Right atrium auricular region (tissue), 2 donors: ENCODE data around the gene DYNC1H1. TPM values are rescaled to one million over a fixed set of nuclear protein-coding genes. Genes with fewer than 3 reads are reported as not detected.

Experiments
- DNase-seq: peaks from one replicate; pipeline ENCODE4 v3.0.0-alpha.2; 2019; ENCODE audit warnings: low spot score
- H3K27ac ChIP-seq, 2 donors: fragments of 200-600 bp; sonication (generic); 1 replicate in 1 of 2; 2 replicates in 1 of 2; pipeline ENCODE4 v1.5.1; 2016 to 2019
- H3K27me3 ChIP-seq, 2 donors: fragments of 200-600 bp; sonication (generic); one replicate each; pipeline versions ENCODE4 v1.5.1 to v1.6.0; 2017 to 2019
- H3K36me3 ChIP-seq: fragments of 200-600 bp; sonication (generic); one replicate; pipeline ENCODE4 v1.5.1; 2016
- H3K4me1 ChIP-seq, 2 donors: fragments of 200-600 bp; sonication (generic); one replicate each; pipeline versions ENCODE4 v1.5.1 to v1.6.0; 2017 to 2019
- H3K4me3 ChIP-seq, 2 donors: fragments of 200-600 bp; sonication (generic); 1 replicate in 1 of 2; 2 replicates in 1 of 2; pipeline ENCODE4 v1.5.1; 2017 to 2019; ENCODE audit warnings: mild to moderate bottlenecking in 1 of 2, moderate library complexity in 1 of 2
- H3K9me3 ChIP-seq, 2 donors: fragments of 200-600 bp; sonication (generic); one replicate each; pipeline ENCODE4 v1.5.1; 2019
- total RNA-seq, 2 donors: library from RNA; depleted of rRNA; stranded (reverse); fragments of >200 nt; gene quantifications; one replicate each; pipeline ENCODE4 v1.1.0, GENCODE V29; 2016
- TF ChIP-seq, protein P1 (sequence below), 2 donors: fragments of 200-600 bp; sonication (generic); IDR thresholded peaks; one replicate each; pipeline ENCODE4 v1.5.1; 2019; ENCODE audit warnings: antibody characterized with exemption in 2 of 2

The DYNC1H1 gene
- total RNA-seq, 2 donors from 2014 or later: 388 to 445 TPM

DNA sequence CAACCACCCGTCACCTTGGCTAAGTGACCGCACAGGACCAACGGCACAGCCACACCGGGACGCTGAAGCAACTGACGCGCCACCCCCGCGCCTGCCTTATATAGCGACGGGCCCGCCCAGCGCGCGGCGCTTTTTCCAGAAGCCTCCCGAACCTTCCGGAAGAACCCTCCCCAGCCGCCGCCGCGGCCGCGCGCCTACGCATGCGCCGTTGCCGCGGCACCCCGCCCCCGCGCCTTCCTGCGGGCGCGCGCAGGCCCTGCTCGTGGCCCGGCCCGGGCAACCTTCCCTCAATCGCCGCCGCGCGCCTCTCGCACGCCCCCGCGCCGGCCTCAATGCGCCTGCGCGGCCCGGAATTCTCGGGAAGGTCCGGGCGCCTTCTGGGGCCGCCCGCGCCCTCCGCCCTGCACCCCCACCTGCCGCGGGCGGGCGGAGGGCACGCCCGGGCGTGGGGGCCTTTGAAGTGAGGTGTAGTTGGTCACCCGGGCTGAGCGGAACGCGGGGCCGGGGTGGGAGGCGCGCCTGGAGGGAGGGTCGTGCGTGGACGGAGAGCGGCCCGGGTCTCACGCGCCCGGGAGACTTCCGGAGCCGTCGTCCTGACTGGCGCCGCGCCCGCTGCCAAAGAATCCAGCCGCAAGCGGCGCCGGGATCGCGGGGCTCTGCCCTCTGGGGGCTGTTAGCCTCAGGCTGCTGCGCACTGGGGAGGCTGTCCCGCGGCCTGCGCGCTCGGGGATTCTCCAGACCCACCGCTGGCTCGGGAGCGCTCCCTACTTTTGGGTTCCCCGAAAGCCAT, 122.8 kb downstream of the DYNC1H1 start, which contains the start of gene HSP90AA1:
Gene HSP90AA1 (minus strand): TSS at position 73 of the 790 bp plus-strand sequence. CDS start 666 bp downstream, outside the sequence.
- H3K4me3 ChIP-seq: peak within 1 kb of the TSS; percentile 90 to 93
- peaks cover 35% of the 10 kb centered on the region for H3K36me3 ChIP-seq
- DNase-seq: peak; percentile 95
- no peaks in the 10 kb centered on the region for H3K9me3 ChIP-seq
- peaks cover 0 to 46% of the 10 kb centered on the region in 2 donors for H3K4me1 ChIP-seq
- H3K27me3 ChIP-seq: no peaks in the 10 kb centered on the region
- H3K27ac ChIP-seq: peak within 1 kb of the TSS; percentile 100
- TF ChIP-seq, protein P1, sequence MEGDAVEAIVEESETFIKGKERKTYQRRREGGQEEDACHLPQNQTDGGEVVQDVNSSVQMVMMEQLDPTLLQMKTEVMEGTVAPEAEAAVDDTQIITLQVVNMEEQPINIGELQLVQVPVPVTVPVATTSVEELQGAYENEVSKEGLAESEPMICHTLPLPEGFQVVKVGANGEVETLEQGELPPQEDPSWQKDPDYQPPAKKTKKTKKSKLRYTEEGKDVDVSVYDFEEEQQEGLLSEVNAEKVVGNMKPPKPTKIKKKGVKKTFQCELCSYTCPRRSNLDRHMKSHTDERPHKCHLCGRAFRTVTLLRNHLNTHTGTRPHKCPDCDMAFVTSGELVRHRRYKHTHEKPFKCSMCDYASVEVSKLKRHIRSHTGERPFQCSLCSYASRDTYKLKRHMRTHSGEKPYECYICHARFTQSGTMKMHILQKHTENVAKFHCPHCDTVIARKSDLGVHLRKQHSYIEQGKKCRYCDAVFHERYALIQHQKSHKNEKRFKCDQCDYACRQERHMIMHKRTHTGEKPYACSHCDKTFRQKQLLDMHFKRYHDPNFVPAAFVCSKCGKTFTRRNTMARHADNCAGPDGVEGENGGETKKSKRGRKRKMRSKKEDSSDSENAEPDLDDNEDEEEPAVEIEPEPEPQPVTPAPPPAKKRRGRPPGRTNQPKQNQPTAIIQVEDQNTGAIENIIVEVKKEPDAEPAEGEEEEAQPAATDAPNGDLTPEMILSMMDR (IDR thresholded peaks at IDR 0.05): peak in 1 of 2 donors; percentile 41

DNA sequence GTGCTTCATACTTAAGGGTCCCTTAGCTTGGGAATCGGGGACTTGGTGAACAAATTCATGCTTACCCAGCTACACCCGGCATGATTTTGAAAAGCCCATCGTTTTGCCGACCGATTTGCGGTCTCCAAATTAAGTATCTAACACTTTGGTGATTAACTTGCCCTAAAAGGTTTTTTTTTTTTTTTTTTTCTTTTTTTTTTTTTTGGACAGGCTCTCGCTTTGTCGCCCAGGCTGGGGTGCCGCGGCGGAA, 123.3 kb downstream of the DYNC1H1 start:
- Histone ChIP-seq H3K9me3 (no peaks in the 10 kb centered on the region), H3K4me3 (peak overlapping the region; percentile 90 to 93), H3K4me1 (peaks cover 0 to 43% of the 10 kb centered on the region in 2 donors), H3K27me3 (no peaks in the 10 kb centered on the region), H3K36me3 (peaks cover 30% of the 10 kb centered on the region), H3K27ac (peak overlapping the region; percentile 100)
- DNase-seq: no peak
- TF ChIP-seq, protein P1 (IDR thresholded peaks at IDR 0.05): no peak

GRCh38 chr14:102088012-102088792, 123.8 kb downstream of the DYNC1H1 start:
- H3K9me3 ChIP-seq: no peaks in the 10 kb centered on the region
- H3K4me1 ChIP-seq: peaks cover 0 to 38% of the 10 kb centered on the region in 2 donors
- H3K36me3 ChIP-seq: peaks cover 25% of the 10 kb centered on the region
- peak; percentile 77 for DNase-seq
- H3K4me3 ChIP-seq: peak overlapping the region; percentile 90 to 93
- TF ChIP-seq, protein P1 (IDR thresholded peaks at IDR 0.05): no peak
- peak overlapping the region; percentile 100 for H3K27ac ChIP-seq
- no peaks in the 10 kb centered on the region for H3K27me3 ChIP-seq

DNA sequence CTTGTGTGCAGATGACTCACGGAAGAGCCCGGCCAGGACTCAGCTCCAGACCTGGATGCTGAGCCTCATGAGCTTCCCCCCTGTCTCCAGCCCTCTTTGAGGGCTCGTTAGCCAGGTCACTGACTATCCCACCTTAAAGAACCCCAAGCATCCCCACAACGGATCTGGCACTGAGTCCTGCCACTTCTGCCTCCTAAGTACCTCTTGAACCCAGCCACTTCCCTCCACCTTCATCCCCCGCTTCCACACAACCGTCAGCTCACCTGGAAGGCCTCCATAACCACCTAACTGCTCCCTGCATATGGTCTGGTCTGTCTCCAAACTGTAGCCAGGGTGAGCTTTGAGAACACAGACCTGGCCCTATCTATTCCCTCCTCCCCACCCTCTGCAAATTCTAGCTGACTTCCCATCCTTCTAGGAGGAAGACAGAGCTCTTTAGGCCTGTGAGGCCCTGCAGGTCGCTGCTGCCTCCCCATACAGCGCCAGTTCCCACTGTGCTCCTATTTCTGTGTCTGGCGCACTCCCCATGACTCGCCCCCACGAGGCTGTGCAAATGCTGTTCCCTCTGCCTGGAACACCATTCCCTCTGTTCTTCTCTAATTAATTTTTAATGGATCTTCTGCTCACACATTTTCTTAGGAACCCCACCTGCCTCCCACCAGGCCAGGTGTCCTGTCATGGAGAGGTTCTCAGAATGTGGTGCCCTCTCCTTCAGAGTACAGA, 125.4 kb downstream of the DYNC1H1 start:
- DNase-seq: no peak
- H3K27ac ChIP-seq: no peak overlapping the region
- H3K4me3 ChIP-seq: no peak overlapping the region
- H3K4me1 ChIP-seq: peaks cover 0 to 22% of the 10 kb centered on the region in 2 donors
- H3K36me3 ChIP-seq: peaks cover 9% of the 10 kb centered on the region
- no peaks in the 10 kb centered on the region for H3K9me3 ChIP-seq
- no peaks in the 10 kb centered on the region for H3K27me3 ChIP-seq
- TF ChIP-seq, protein P1 (IDR thresholded peaks at IDR 0.05): no peak

DNA sequence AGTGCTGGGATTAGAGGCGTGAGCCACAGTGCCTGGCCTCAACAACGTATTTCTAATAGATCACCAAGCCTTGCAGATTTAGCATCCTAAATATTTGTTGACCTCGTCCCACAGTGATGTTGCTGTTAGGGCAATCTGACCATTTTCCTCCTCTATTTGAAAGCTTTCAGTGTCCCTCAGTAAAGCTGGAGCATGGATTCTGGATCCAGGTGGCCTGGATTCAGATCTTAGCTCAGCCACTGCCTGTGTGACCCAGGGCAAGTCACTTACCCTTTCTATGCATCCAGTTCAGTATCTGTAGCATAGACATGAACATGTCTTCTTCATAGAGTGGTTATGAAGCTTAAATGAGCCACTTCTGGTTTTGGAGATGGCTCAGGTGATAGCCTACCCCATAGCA, 126.3 kb downstream of the DYNC1H1 start:
- H3K36me3 ChIP-seq: no peaks in the 10 kb centered on the region
- peaks cover 0 to 13% of the 10 kb centered on the region in 2 donors for H3K4me1 ChIP-seq
- DNase-seq: no peak
- no peak overlapping the region for H3K4me3 ChIP-seq
- H3K9me3 ChIP-seq: no peaks in the 10 kb centered on the region
- no peak overlapping the region for H3K27ac ChIP-seq
- TF ChIP-seq, protein P1 (IDR thresholded peaks at IDR 0.05): no peak
- no peaks in the 10 kb centered on the region for H3K27me3 ChIP-seq
